HepG2 (cell line): ENCODE measurements around the gene AMOTL2. TPM values are rescaled to one million over a fixed set of nuclear protein-coding genes. Genes with fewer than 3 reads are reported as not detected.

Source experiments
- ATAC-seq: fragments of 200-7000 bp; cut with Tn5 transposase; 3 replicates; pipeline ENCODE4 v1.9.1; 2020; ENCODE audit warnings: mild to moderate bottlenecking, moderate library complexity
- BruUV-seq: library from RNA; stranded (reverse); fragments of 400-500 nt; replicated peaks from 2 replicates; lab custom pipeline; 2021; lab: Mats Ljungman, UMichigan
- CTCF ChIA-PET: fragments of 300-600 bp; formaldehyde crosslinking; extraction: SDS; loops from one replicate; lab custom pipeline; 2021; ENCODE audit warnings: low total read pairs, inconsistent platforms, low intra/inter-chr PET ratio; lab: Yijun Ruan, JAX
- POLR2A ChIA-PET: fragments of 350-600 bp; sonication (Branson Sonifier 250); formaldehyde crosslinking; loops from one replicate; lab custom pipeline; 2020; ENCODE audit warnings: antibody characterized with exemption, inconsistent platforms; lab: Yijun Ruan, JAX
- DNase-seq: peaks from one replicate; pipeline ENCODE4 v3.0.0-alpha.2; 2015; ENCODE audit warnings: low spot score
- FAIRE-seq: peaks from 3 replicates; lab custom pipeline; 2011; peaks lifted over from hg19 to GRCh38; lab: Jason Lieb, UNC
- H2AFZ ChIP-seq: one replicate; pipeline ENCODE4 v1.6.1; 2011; ENCODE audit warnings: low read length, inconsistent platforms
- H3K27ac ChIP-seq: fragments of 300-600 bp; 3 replicates; pipeline ENCODE4 v1.8.0; 2011; ENCODE audit warnings: mixed run types, mild to moderate bottlenecking, mixed read lengths, low read length, inconsistent platforms; ENCODE audit not compliant: insufficient read depth; ENCODE audit errors: extremely low read length
- H3K27me3 ChIP-seq, 2 experiments: fragments of 200-600 bp in 1 of 2; 2 replicates in 1 of 2; 3 replicates in 1 of 2; pipeline versions ENCODE4 v1.6.0 to v1.8.0; 2011; ENCODE audit warnings: low read length in 2 of 2, mild to moderate bottlenecking in 2 of 2, moderate library complexity in 2 of 2, inconsistent platforms in 1 of 2; ENCODE audit not compliant: insufficient read depth in 2 of 2, control insufficient read depth in 1 of 2
- H3K36me3 ChIP-seq, 2 experiments: fragments of 200-600 bp in 1 of 2; replicated peaks in 1 of 2; 2 replicates in 1 of 2; 3 replicates in 1 of 2; pipeline versions ENCODE4 v1.5.1 to v1.8.0; 2011; ENCODE audit warnings: low read length in 2 of 2, inconsistent platforms in 1 of 2; ENCODE audit not compliant: insufficient read depth in 2 of 2, control insufficient read depth in 1 of 2
- H3K4me1 ChIP-seq: 2 replicates; pipeline ENCODE4 v1.5.1; 2012; ENCODE audit warnings: low read length, inconsistent platforms; ENCODE audit not compliant: insufficient read depth
- H3K4me2 ChIP-seq: 2 replicates; pipeline ENCODE4 v1.6.0; 2011; ENCODE audit warnings: low read depth, low read length, inconsistent platforms
- H3K4me3 ChIP-seq, 3 experiments: fragments of 200-600 bp in 1 of 3; sonication (generic), shearing (Covaris generic) in 1 of 3; replicated peaks in 1 of 3; 2 replicates each; pipeline ENCODE4 v1.5.1; 2011 to 2016; ENCODE audit warnings: low read length in 3 of 3, inconsistent platforms in 2 of 3, low read depth in 2 of 3, mild to moderate bottlenecking in 2 of 3, control low read depth in 1 of 3, mixed read lengths in 1 of 3; ENCODE audit not compliant: insufficient read depth in 1 of 3
- H3K79me2 ChIP-seq: one replicate; pipeline ENCODE4 v1.6.1; 2011; ENCODE audit warnings: low read length, inconsistent platforms; ENCODE audit not compliant: insufficient read depth
- H3K9ac ChIP-seq: 2 replicates; pipeline ENCODE4 v1.6.0; 2011; ENCODE audit warnings: mild to moderate bottlenecking, low read depth, low read length, inconsistent platforms; ENCODE audit not compliant: insufficient read depth
- H3K9me3 ChIP-seq: 2 replicates; pipeline ENCODE4 v1.5.1; 2012; ENCODE audit warnings: mild to moderate bottlenecking, low read length
- H4K20me1 ChIP-seq: 2 replicates; pipeline ENCODE4 v1.6.0; 2011; ENCODE audit warnings: inconsistent platforms, mild to moderate bottlenecking, low read length, moderate library complexity; ENCODE audit not compliant: insufficient read depth
- CEBPB ChIP-seq: IDR thresholded peaks from 2 replicates; pipeline ENCODE4 v1.6.1; 2011; ENCODE audit warnings: low read depth, low read length, improper control_type of control experiment, borderline replicate concordance
- KDM3A ChIP-seq: IDR thresholded peaks from 2 replicates; pipeline ENCODE4 v1.6.1; 2018; ENCODE audit warnings: low read depth, missing compliant biosample characterization
- MNT ChIP-seq: fragments of 450-650 bp; IDR thresholded peaks from 2 replicates; pipeline ENCODE4 v1.6.1; 2016
- NR2F1 ChIP-seq, 2 experiments: fragments of 450-650 bp in 1 of 2; formaldehyde crosslinking in 1 of 2; IDR thresholded peaks; 2 replicates each; pipeline versions ENCODE4 v1.5.0 to v1.6.1; 2016 to 2020; ENCODE audit warnings: mild to moderate bottlenecking in 1 of 2, missing compliant biosample characterization in 1 of 2, missing genetic modification reagents in 1 of 2, moderate library complexity in 1 of 2
- SAP130 ChIP-seq: IDR thresholded peaks from 2 replicates; pipeline ENCODE4 v1.6.1; 2016; ENCODE audit warnings: low read depth
- SNAPC2 ChIP-seq: sonication (generic); formaldehyde crosslinking; IDR thresholded peaks from 2 replicates; pipeline ENCODE4 v1.8.1; 2022; ENCODE audit warnings: mild to moderate bottlenecking, missing genetic modification reagents
- STAT5B ChIP-seq: sonication (generic); formaldehyde crosslinking; IDR thresholded peaks from 2 replicates; pipeline ENCODE4 v1.4.0; 2020; ENCODE audit warnings: missing genetic modification reagents
- TCF7L2 ChIP-seq: IDR thresholded peaks from 2 replicates; pipeline ENCODE4 v1.6.1; 2011; ENCODE audit warnings: mild to moderate bottlenecking, low read depth, low read length, moderate library complexity
- TSC22D2 ChIP-seq: sonication (generic); formaldehyde crosslinking; IDR thresholded peaks from 2 replicates; pipeline ENCODE4 v1.5.1; 2020; ENCODE audit warnings: missing genetic modification reagents, mild to moderate bottlenecking, borderline replicate concordance
- ZFX ChIP-seq: sonication (generic); formaldehyde crosslinking; IDR thresholded peaks from 2 replicates; pipeline ENCODE4 v1.4.0; 2020; ENCODE audit warnings: mild to moderate bottlenecking, low read depth, missing genetic modification reagents, moderate library complexity
- ZNF17 ChIP-seq: sonication (generic); formaldehyde crosslinking; IDR thresholded peaks from 2 replicates; pipeline ENCODE4 v1.5.0; 2020; ENCODE audit warnings: mild to moderate bottlenecking, missing genetic modification reagents
- ZNF263 ChIP-seq: sonication (generic); formaldehyde crosslinking; IDR thresholded peaks from 2 replicates; pipeline ENCODE4 v1.4.0; 2020; ENCODE audit warnings: missing genetic modification reagents
- ZNF720 ChIP-seq: sonication (generic); formaldehyde crosslinking; IDR thresholded peaks from 2 replicates; pipeline ENCODE4 v1.4.0; 2020; ENCODE audit warnings: missing genetic modification reagents
- ZNF775 ChIP-seq: sonication (generic); formaldehyde crosslinking; IDR thresholded peaks from 2 replicates; pipeline ENCODE4 v1.4.0; 2020; ENCODE audit warnings: missing genetic modification reagents, mild to moderate bottlenecking, moderate library complexity, borderline replicate concordance
- ZSCAN22 ChIP-seq: sonication (generic); formaldehyde crosslinking; IDR thresholded peaks from 2 replicates; pipeline ENCODE4 v1.4.0; 2020; ENCODE audit warnings: mild to moderate bottlenecking, missing genetic modification reagents
- WGBS: methylation state at CpG from one replicate; pipeline ENCODE4 v1.1.6; 2017; ENCODE audit warnings: low lambda C conversion rate; 5-methylcytosine and 5-hydroxymethylcytosine counted together
- in situ Hi-C: cut with HindIII; loops from 2 replicates; pipeline ENCODE4 v1.10.0; 2017; ENCODE audit warnings: low pct_unique_long_range_greater_than_20kb; ENCODE audit not compliant: extremely low pct_ligation_motif_present
- intact Hi-C: fragments of 100-400 bp; cut with micrococcal nuclease; formaldehyde crosslinking; loops from one replicate; pipeline ENCODE4 v1.10.0; 2022; ENCODE audit not compliant: unreplicated experiment
- polyA plus RNA-seq, 8 experiments: library from polyadenylated mRNA; depleted of rRNA in 3 of 8; stranded (reverse) in 7 of 8; unstranded in 1 of 8; fragments of >200 nt; fragmentation: Illumina TruSeq in 4 of 8; extraction: Trizol in 4 of 8; gene quantifications; 2 replicates each; pipeline versions ENCODE4 v1.2.1 to v1.2.3, GENCODE V29; 2011 to 2016; ENCODE audit warnings: low read depth in 4 of 8, missing spikeins in 1 of 8, mixed read lengths in 1 of 8; ENCODE audit not compliant: insufficient read depth in 1 of 8
- total RNA-seq, 5 experiments: library from RNA; depleted of rRNA; stranded (reverse); fragments of >200 nt; fragmentation: Illumina TruSeq; extraction: Trizol; gene quantifications; 2 replicates each; pipeline ENCODE4 v1.2.3, GENCODE V29; 2016; ENCODE audit warnings: low read depth in 1 of 5
- TF ChIP-seq, protein P1 (sequence below): conservative IDR thresholded peaks from 2 replicates; pipeline ENCODE4 v1.6.1; 2018; ENCODE audit warnings: missing genetic modification reagents
- TF ChIP-seq, protein P2 (sequence below): sonication (generic); formaldehyde crosslinking; IDR thresholded peaks from 2 replicates; pipeline ENCODE4 v1.4.0; 2020; ENCODE audit warnings: missing genetic modification reagents
- TF ChIP-seq, protein P3 (sequence below): sonication (generic); formaldehyde crosslinking; IDR thresholded peaks from 2 replicates; pipeline ENCODE4 v1.4.0; 2020; ENCODE audit warnings: missing genetic modification reagents

The AMOTL2 gene
- total and polyA plus RNA-seq, 2 of the 13 experiments (the other 11 are each of a cell fraction or from before 2014, with no cell fraction given), result 17.3 to 18.5 TPM

GRCh38 chr3:134308350-134308891 is 65.8 kb downstream of the AMOTL2 start (continued):
- TF ChIP-seq MNT (no peak), SNAPC2 (CRISPR knock-in tag) (no peak), KDM3A (CRISPR knock-in tag) (0 out of 2 replicates have a peak, but pooled peaks have one; percentile 64), SAP130 (CRISPR knock-in tag) (peak; percentile 57), NR2F1 (CRISPR knock-in tag; IDR thresholded peaks at IDR 0.05) (no peak), ZNF17 (CRISPR knock-in tag) (no peak), TSC22D2 (CRISPR knock-in tag) (no peak)
- TF ChIP-seq, protein P1, sequence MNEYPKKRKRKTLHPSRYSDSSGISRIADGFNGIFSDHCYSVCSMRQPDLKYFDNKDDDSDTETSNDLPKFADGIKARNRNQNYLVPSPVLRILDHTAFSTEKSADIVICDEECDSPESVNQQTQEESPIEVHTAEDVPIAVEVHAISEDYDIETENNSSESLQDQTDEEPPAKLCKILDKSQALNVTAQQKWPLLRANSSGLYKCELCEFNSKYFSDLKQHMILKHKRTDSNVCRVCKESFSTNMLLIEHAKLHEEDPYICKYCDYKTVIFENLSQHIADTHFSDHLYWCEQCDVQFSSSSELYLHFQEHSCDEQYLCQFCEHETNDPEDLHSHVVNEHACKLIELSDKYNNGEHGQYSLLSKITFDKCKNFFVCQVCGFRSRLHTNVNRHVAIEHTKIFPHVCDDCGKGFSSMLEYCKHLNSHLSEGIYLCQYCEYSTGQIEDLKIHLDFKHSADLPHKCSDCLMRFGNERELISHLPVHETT (CRISPR knock-in tag), result no peak

GRCh38 chr3:134307425-134307824 is 66.8 kb downstream of the AMOTL2 start:
- no TSS peak for BruUV-seq
- Histone ChIP-seq H3K79me2 (no peaks in the 10 kb centered on the region), H3K4me3 (no peak overlapping the region), H3K27me3 (no peaks in the 10 kb centered on the region; a peak in 1 of 5 replicates), H3K9ac (no peak overlapping the region), H2AFZ (no peak overlapping the region), H3K27ac (no peak overlapping the region), H3K36me3 (no peaks in the 10 kb centered on the region), H3K4me1 (peaks cover 60% of the 10 kb centered on the region), H3K4me2 (0 out of 2 replicates have a peak overlapping the region, but pooled peaks have one; percentile 83), H3K9me3 (no peaks in the 10 kb centered on the region), H4K20me1 (no peaks in the 10 kb centered on the region)
- ChIA-PET CTCF (interaction anchor here (0.9 to 4.2 kb wide), 6 partner anchors 67 to 171 kb away, joined by 3 to 48 read pairs (median 16); partner anchors contain the start of gene AMOTL2), POLR2A (interaction anchor here (0.8 to 1.2 kb wide), 2 partner anchors 67 to 70 kb away, joined by 3 to 4 read pairs; partner anchors contain the start of gene AMOTL2)
- in situ Hi-C loops, result loop anchor here (5.0 kb wide), 1 partner anchor 165 kb away; no protein-coding TSS in a partner anchor
- WGBS, result 22% methylated on average over 1 of the region's 2 CpGs
- no peak for DNase-seq
- FAIRE-seq, result no peak
- intact Hi-C loops, result no loop called here
- ATAC-seq, result peak; percentile 12; the same call in 1 of the 3 replicates
- TF ChIP-seq, protein P2, sequence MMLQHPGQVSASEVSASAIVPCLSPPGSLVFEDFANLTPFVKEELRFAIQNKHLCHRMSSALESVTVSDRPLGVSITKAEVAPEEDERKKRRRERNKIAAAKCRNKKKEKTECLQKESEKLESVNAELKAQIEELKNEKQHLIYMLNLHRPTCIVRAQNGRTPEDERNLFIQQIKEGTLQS (CRISPR knock-in tag), result peak; percentile 52; the same call in 1 of the 2 replicates
- no peak for TF ChIP-seq ZNF263
- no peak for TF ChIP-seq ZSCAN22 (CRISPR knock-in tag)
- no peak for TF ChIP-seq TCF7L2
- no peak for TF ChIP-seq ZNF775 (CRISPR knock-in tag)
- TF ChIP-seq, protein P3, sequence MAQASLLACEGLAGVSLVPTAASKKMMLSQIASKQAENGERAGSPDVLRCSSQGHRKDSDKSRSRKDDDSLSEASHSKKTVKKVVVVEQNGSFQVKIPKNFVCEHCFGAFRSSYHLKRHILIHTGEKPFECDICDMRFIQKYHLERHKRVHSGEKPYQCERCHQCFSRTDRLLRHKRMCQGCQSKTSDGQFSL, result no peak
- TF ChIP-seq ZFX, result peak; percentile 24; the same call in 1 of the 2 replicates
- TF ChIP-seq CEBPB, result peak; percentile 42; the same call in 1 of the 2 replicates
- no peak for TF ChIP-seq ZNF720 (CRISPR knock-in tag)
- no peak for TF ChIP-seq STAT5B
